Activated CD8-positive, alpha-beta memory T cell treated with anti-CD3 and anti-CD28 coated beads, Interleukin-2, amount 50 U/mL, for 24 hours (primary cell): Measurements from ENCODE around the gene ZNF823.

Experiments used
- DNase-seq: peaks from one replicate; pipeline ENCODE4 v3.0.0-alpha.2; 2020; ENCODE audit errors: extremely low read depth

ZNF823 gene

DNA sequence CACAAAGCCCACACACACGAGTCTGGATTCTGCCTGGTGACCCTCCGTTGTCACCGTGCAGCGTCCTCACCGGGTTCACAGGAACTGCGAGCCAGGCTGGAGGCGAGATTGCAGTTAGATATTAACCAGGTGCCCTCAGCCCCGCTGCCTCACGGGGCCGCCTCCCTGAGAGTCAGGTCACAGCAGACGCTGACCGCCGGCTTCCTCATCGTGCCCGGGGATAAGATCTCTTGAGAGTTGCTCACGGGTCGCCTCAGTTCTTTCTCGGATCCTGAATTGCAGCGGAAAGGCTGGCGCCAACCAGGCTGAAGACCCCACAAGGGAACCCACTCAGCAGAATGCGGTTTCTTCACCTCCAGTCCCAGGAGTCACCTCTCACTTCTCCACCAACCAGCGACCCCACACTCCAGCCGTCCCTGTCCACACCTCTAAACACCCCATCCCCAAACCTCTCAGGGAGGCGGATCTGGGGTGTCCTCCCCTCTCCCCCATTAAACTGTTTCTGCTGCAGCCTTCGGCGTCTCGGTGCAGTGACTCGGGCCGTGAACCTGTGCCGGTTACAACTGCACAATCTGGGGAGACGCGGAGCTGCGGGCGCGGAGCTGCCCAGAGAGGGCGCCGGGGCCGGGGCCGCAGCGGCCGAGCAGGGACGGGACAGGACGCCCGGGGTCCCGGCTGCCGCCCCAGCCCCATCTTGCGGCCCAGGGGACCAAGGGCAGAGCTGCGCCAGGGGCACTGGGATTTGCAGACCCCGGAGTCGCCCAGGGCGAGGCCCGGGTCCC lies 591 bp downstream of the ZNF823 start:
- DNase-seq: no peak

DNA sequence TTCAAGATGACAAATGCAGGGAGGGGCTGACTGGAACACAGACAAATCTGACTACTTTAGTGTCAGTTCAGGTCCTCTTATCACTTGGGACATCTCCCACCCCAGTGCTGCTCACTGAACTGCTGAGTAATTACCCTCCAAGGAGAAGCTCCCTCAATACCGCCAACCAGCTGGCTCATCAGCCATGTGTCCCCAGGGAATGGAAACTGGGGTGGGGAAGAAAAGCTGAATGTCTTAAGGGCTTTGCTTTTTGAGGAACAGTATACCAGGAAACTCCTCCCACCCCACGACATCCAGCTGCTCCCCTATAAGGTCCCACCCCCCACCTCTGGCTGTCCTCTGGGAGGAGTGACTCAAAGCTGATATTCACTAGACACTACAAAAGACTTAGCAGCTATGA lies 2.0 kb downstream of the ZNF823 start:
- no peak for DNase-seq

DNA sequence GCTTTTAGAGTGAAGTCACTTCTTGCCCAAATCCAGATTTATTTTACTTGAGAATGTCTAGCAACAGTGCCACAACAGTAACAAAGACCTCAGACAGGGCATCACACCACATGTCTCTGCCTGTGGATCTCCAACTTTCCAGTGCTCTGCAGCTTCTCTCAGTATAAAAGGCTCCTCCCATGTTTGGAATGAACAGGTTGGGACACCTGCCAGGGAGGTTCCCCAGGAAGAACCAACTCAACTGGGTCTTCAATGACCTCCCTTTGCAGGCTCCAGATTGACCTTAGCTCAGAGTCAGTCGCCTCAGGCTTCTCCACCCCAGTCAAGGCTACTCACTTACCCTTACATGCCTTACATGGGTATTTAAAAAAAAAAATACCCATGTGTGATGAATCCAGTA lies 3.4 kb downstream of the ZNF823 start:
- no peak for DNase-seq

DNA sequence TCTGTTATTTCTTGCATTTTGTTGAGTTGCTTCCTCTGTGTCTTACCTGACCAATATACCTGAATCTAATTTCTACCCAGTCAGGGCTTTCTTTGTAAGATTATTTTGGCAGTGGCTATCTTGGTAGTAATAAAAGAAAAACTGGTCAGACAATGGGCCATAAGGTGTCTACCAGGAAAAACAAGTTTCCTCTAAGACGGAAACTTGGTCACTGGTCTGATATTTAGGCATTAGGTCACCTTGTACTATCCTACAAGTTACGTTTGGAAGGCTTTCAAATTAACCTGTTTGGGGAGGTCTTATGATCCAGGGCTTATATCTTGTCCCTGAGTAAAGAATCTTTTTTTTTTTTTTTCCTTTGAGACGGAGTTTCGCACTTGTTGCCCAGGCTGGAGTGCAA lies 9.2 kb downstream of the ZNF823 start:
- DNase-seq: no peak

DNA sequence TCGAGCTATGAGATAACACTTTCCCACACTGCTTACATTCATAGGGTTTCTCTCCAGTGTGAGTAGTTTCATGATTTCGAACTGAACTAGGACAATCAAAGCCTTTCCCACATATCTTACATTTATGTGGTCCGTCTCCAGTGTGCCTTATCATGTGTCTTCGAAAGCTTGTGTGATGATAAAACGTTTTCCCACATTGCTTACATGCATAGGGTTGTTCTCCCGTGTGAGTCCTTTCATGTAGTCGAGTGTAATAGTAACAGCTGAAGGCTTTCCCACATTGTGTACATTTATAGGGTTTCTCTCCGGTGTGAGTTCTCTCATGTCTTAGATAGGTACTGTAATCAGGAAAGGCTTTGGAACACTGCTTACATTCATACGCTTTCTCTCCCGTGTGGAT lies 16.3 kb downstream of the ZNF823 start:
- DNase-seq: no peak

DNA sequence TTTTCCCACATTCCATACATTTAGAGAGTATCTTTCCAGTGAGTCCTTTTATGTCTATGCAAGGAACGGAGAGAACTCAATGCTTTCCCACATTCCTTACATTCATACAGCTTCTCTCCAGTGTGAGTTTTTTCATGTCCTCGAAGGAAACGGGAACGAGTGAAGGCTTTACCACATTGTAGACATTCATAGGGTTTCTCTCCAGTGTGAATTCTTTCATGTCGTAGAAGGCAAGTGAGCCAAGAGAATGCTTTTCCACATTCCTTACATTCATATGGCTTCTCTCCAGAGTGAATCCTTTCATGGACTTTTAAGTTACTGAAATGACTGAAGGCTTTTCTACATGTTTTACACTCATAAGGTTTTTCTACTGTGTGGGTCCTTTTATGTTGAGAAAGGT lies 17.1 kb downstream of the ZNF823 start:
- DNase-seq: no peak

DNA sequence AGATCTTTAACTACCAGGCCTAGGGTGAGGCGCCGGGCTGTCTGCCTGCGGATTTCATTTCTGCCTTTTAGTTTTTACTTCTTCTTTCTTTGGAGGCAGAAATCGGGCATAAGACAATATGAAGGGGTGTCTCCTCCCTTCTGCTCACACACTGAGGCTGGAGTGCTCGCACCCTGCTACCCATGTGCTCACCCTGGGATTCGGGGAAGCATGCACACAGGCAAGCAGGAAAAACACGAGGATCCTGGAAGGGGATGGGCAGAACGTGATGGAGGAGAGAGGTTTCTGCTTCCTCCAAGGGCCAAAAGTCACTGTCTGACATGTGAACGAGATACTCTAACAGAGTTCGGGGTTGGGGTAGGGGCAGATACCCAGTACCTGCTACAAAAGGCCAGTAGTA lies 28.4 kb downstream of the ZNF823 start:
- DNase-seq: no peak

DNA sequence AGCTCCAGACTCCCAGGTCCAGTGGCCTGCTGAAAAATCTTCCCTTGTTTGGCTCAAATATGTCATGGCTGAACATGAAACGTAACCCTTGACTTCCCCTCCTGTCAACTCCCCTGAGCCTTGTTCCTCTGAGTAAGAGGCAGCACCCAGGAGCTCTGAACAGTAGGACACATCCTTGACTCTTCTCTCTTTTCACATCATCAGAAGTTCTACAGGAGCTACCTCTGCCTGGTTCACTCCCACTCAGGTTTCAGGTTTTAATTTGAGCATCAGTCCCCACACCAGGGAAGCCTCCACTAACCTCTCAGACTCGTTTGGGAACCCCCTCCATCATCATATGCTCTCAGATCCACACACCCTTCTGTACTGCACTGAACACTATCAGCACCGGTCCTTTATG lies 30.3 kb downstream of the ZNF823 start:
- DNase-seq: no peak

DNA sequence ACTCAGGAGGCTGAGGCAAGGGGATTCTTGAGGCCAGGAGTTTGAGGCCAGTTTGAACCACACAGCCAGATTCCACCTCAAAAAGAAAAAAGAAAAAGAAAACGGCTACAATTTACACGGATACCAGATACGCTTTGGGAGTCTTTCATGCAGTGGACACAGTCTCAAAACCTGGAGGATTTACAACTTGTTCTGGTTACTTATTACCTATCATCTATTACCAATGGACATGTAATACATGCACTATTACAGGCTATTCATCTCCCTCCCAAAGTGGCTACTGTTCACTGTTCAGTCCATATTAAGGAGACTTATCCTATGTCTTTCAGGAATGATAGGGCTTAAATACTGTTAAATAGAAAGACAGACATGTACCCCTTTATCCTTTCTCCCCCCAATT lies 33.3 kb downstream of the ZNF823 start:
- no peak for DNase-seq

DNA sequence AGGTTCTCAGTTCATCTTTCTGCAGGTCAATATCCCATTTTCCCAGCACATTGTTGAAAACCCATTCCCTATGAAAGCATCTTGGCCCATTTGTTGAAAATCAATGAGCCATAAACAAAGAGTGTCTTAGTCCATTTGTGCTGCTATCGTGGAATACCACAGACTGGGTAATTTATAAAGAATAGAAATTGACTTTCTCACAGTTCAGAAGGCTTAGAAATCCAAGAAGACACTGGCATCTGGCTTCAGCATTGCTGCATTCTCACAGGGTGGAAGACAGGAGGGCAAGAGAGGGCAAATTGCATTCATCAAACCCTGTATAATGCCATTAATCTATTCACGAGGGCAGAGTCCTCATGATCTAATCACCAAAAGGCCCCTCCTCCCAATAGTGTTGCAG lies 34.1 kb downstream of the ZNF823 start:
- DNase-seq: no peak

DNA sequence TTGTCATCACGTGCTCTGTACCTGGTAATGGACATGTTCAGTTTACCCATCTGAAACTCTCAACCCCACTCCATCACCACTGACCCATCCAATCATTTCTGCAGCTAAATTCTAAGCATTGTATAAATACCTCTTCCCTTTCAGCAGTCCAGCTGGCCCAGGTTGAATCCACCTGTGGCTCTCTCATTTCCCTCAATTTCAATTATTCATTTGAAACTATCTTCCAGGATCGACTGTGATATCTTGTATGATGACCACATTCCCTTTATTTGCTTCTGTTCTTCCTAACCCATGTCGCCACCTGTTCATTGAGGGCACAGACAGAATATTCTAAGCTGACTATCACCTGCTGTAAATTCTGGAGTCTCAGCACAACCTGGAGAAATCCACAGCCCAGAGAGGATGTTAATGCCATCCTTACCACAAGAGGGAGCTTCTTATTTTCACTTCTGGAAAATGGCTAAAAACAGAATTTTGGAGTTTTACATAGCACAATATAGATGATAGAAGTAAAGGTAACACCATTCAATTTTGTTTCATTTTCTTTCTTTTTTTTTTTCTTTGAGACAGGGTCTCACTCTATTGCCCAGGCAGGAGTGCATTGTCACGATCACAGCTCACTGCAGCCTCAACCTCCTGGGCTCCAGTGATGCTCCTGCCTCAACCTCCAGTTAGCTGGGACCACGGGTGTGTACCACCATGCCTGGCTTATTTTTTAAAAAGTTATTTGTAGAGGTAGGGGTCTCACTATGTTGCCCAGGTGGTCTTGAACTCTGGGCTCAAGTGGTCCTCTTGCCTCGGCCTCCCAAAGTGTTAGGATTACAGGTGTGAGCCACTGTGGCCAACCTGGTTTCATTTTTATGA lies 38.6 kb downstream of the ZNF823 start:
- no peak for DNase-seq

DNA sequence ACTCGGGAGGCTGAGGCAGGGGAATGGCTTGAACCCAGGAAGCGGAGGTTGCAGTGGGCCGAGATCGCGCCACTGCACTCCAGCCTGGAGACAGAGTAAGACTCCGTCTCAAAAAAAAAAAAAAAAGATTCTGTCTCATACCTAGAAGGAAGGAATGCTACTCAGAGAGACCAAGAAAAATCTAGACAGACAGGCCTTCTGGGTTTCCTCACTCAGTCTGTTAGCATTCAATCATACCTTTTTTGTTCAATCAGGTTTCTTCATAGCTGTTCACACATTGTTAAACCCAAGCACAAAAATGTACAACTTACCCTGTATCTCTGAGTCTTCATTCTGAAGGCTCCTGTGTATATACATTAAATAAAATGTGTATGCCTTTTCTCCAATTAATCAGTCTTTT lies 40.5 kb downstream of the ZNF823 start:
- DNase-seq: no peak

DNA sequence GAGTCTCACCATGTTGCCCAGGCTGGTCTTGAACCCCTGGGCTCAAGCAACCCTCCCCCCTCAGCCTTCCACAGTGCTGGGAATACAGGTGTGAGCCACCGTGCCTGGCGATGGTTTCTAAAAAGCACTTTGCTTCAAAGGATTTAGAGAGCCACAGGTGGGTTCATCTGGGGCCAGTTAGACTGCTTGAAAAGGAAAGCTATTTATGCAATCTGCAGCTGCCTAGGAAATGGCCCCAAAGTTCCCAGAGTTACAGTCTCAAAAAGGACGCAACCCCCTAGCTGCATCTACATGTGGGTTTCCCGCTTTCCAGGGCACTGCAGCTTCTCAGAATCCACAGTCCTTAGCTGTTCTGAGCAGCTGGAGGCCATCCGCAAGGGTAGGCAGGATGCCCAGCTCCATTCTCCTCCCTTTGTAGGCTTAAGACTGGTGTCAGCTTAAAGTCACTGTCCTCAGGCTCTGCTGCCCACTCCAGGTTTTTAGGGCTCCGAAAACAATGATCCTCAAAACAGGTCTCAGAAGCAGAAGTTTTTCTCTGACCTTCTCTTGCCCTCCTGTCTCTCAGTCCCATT lies 41.4 kb downstream of the ZNF823 start:
- no peak for DNase-seq

DNA sequence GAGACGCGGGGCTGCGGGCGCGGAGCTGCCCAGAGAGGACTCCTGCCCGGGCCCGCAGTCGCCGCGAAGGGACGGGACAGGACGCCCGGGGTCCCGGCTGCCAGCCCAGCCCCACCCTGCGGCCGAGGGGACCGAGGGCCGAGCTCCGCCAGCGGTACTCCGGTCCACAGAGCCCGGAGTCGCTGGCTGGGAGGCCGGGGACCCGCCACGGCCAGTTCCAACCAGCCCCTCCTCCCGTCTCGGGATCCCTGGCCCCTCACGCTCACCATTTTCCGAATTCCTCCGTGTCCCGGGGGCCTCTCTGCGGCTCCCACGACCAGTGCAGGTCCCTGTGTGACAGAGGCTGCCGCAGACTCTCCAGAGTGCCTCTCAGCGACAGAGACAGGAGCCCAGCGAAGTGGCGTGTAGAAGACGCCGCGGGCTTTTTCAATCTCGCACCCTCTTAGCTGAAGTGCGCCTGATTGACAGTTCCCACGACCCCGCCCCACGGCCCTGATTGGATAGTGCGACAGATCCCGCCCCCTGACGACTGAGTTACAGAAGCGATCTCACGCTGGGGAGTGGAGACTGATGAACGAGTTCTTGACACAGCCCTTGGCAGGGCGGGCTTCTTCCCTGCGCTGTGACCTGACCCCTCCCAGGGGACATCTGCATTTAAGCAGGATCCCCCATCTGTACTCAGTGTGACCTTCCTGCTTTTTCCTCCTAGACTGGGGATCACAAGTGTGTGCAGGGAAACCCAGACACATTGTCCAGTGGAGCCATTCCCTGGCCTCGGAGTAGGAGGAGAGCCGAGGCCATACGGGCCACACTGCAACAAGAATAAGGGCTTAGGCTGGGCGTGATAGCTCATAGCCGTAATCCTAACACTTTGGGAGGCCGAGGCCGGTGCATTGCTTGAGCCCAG lies 44.0 kb downstream of the ZNF823 start:
- DNase-seq: peak; percentile 81

DNA sequence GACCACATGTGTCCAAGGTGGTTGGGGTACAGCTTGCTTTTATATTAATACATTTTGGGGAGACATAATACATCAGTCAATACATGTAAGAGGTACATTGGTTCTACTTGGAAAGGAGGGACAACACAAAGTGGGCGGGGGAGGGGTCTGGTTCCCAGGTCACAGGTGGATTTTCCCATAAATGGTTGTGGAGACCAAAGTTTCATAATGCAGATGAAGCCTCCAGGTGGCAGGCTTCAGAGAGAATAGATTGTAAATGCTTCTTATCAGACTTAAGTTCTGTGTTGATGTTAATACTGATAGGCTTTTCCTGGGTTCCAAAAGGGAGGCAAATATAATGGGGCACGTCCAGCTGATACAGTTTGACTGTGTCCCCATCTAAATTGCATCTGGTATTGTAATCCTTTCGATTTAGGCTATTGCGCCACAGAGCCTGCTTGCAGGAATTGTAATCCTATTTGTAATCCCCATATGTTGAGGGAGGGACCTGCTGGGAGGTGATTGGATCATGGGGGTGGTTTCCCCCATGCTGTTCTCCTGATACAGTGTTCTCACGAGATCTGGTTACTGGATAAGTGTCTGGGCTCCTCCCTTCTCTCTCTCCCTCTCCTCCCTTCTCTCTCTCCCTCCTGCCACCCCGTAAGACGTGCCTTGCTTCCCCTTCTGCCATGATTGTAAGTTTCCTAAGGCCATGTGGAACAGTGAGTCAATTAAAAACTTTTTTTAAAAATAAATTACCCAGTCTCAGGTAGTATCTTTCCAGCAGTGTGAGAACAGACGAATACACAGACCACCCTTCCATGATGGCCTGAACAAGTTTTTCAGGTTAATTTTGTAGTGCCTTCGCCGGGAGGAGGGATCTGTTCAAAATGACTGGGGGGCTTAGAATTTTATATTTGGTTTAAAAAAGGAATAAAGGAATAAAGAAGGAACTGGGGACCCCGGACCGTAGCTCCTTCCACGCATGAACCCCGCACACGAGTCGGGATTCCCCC lies 44.9 kb downstream of the ZNF823 start:
- DNase-seq: no peak

DNA sequence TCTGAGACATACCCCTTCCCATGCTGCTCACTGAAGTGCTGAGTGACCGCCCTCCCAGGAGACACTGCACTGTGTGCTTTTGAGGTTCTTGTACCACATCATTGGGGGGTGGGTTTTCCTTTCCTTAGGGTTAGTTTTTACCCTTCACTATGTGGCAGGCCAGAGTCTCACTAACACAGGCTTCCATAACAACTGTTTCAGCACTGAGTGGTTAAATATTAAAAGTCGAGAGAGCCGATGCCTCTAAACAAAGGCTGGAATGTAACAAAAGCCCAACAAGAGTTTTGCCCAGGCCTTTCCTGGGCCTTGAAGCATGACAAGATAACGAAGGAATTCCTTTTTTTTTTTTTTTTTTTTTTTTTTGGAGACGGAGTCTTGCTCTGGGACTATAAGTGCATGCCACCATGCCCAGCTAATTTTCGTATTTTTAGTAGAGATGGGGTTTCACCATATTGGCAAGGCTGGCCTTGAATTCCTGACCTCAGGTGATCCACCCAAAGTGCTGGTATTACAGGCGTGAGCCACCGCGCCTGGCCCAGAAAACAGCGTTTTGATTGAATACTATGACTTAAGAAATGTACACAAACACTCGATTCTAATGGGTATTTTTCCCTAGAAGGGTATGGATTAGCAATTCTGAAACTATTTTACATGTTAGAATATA lies 46.5 kb downstream of the ZNF823 start:
- no peak for DNase-seq

DNA sequence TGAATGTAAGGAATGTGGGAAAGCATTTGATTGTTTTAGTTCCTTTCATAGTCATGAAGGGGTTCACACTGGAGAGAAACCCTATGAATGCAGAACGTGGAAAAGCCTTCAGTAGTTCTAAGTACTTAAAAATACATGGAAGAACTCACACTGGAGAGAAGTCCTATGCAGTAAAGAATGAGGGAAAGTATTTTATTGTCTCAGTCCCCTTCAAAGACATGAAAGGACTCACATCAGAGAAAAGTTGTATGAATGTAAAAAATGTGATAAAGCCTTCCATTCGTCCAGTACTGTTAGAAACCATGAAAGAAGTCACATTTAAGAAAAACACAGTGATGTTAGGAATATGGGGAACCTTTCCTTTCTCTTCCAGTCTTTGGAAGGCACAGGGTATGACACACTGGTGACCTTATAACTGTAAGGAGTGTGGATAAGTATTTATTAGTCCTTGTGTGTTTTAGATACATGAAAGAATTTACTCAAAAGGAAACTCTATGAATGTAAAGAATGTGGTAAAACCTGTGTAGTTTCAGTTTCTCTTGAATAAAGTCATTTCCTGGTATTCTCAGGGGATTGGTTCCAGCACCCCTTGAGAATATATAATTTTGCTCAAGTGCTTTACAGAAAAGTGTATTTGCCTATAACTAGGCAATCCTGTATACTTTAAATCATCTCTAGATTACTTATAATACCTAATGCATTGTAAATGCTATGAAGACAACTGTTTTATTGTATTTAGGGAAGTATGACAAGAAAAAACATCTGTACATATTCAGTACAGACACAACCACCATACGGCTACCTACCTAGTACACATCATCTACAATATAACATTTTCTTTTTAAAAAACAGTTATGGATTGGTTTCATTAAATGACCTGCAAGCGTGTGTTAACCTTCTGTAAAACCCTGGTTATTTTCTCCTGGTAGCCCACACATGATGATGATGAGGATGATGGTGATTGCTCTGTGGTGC lies 52.8 kb downstream of the ZNF823 start:
- DNase-seq: no peak

DNA sequence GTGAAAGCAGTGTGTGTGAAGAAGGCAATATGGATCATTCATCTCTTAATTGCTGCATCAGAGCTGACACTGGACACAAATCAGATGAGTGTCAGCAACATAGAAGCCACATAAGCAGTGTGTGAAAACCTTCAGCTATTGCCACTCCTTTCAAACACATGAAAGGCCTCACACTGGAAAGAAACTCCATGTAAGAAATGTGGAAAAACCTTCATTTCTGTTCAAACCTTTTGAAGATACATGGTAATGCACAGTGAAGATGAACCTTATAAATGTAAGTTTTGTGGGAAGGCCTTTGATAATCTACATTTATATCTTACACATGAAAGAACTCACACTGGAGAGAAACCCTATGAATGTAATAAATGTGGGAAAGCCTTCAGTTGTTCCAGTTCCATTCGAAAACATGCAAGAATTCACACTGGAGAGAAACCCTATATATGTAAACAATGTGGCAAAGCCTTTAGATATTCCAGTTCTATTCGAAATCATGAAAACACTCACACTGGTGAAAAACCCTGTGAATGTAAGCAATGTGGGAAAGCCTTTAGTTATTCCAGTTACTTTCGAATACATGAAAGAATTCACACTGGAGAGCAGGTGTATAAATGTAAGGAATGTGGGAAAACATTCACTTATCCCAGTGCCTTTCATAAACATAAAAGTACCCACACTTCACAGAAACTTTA lies 53.6 kb downstream of the ZNF823 start:
- no peak for DNase-seq
